Thoracic aorta (tissue), 2 donors: ENCODE measurements around the gene DLG5. TPM values are rescaled to one million over a fixed set of nuclear protein-coding genes. Genes with fewer than 3 reads are reported as not detected.

Source experiments
- ATAC-seq: fragments of 150-250 bp; one replicate; pipeline ENCODE4 v1.8.0; 2017; ENCODE audit warnings: low read depth; ENCODE audit not compliant: insufficient number of reproducible peaks, low FRiP score
- DNase-seq: peaks from one replicate; pipeline ENCODE4 v3.0.0-alpha.2; 2020; ENCODE audit warnings: low spot score
- H3K27ac ChIP-seq, 2 donors: fragments of 200-600 bp; sonication (generic); 1 replicate in 1 of 2; 2 replicates in 1 of 2; pipeline ENCODE4 v1.5.1; 2016; ENCODE audit warnings: mild to moderate bottlenecking in 2 of 2, moderate library complexity in 2 of 2
- H3K27me3 ChIP-seq: fragments of 200-600 bp; sonication (generic); replicated peaks from 2 replicates; pipeline ENCODE4 v1.6.0; 2016; ENCODE audit warnings: mild to moderate bottlenecking; ENCODE audit not compliant: insufficient read depth
- H3K36me3 ChIP-seq: fragments of 200-600 bp; sonication (generic); one replicate; pipeline ENCODE4 v1.5.1; 2016
- H3K4me1 ChIP-seq, 2 donors: fragments of 200-600 bp; sonication (generic); 1 replicate in 1 of 2; 2 replicates in 1 of 2; pipeline versions ENCODE4 v1.5.1 to v1.6.0; 2016; ENCODE audit warnings: low read depth in 2 of 2, mild to moderate bottlenecking in 1 of 2; ENCODE audit not compliant: control insufficient read depth in 1 of 2
- H3K4me3 ChIP-seq: fragments of 200-600 bp; sonication (generic); 2 replicates; pipeline ENCODE4 v1.5.1; 2016; ENCODE audit warnings: mild to moderate bottlenecking
- H3K9me3 ChIP-seq: fragments of 200-600 bp; sonication (generic); 2 replicates; pipeline ENCODE4 v1.5.1; 2016
- total RNA-seq, 2 donors: library from RNA; depleted of rRNA; stranded (reverse); fragments of >200 nt; gene quantifications; one replicate each; pipeline versions ENCODE4 v1.1.0 to v1.2.3, GENCODE V29; 2016
- TF ChIP-seq, protein P1 (sequence below): fragments of 200-600 bp; sonication (generic); IDR thresholded peaks from one replicate; pipeline ENCODE4 v1.5.1; 2019; ENCODE audit warnings: antibody characterized with exemption

Gene DLG5
- total RNA-seq, 2 donors from 2014 or later = 36.4 to 79.6 TPM

DNA sequence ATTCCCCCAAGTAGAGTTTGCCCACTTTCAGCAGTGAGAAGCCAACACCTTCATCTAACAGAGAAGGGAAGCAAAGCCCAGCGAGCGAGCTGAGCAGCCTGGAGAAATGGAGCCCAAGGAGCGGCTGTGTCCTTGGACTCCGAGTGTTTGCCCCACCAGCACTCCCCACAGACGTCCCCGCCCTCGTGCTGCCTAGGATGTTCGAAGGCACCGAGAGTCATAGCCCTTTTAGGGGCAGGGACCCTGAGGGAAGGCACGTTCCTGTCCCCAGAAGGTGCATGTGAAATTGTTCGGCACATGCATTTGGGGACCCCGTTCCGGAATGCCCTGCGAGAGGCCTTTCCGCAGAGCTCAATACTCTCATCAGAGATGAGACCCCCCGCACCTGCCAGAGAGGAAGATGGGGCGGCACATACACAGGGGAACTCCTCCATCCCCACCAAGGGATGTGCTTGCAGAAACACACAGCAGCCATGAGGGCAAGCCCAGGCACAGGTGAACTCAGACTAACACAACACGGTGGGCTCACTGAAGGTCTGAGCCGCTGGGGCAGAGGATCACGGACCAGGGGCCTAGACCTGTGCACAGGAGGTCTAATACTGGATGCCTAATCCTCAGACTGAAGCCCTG is 131.0 kb downstream of the DLG5 start:
- H3K9me3 ChIP-seq = no peaks in the 10 kb centered on the region
- H3K36me3 ChIP-seq = peaks cover 73% of the 10 kb centered on the region
- H3K4me3 ChIP-seq = no peak overlapping the region
- no peaks in the 10 kb centered on the region for H3K27me3 ChIP-seq
- no peak overlapping the region for H3K27ac ChIP-seq
- TF ChIP-seq, protein P1, sequence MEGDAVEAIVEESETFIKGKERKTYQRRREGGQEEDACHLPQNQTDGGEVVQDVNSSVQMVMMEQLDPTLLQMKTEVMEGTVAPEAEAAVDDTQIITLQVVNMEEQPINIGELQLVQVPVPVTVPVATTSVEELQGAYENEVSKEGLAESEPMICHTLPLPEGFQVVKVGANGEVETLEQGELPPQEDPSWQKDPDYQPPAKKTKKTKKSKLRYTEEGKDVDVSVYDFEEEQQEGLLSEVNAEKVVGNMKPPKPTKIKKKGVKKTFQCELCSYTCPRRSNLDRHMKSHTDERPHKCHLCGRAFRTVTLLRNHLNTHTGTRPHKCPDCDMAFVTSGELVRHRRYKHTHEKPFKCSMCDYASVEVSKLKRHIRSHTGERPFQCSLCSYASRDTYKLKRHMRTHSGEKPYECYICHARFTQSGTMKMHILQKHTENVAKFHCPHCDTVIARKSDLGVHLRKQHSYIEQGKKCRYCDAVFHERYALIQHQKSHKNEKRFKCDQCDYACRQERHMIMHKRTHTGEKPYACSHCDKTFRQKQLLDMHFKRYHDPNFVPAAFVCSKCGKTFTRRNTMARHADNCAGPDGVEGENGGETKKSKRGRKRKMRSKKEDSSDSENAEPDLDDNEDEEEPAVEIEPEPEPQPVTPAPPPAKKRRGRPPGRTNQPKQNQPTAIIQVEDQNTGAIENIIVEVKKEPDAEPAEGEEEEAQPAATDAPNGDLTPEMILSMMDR = no peak
- no peak for ATAC-seq
- no peak for DNase-seq
- no peaks in the 10 kb centered on the region for H3K4me1 ChIP-seq

- no peaks in the 10 kb centered on the region for H3K27me3 ChIP-seq
- H3K9me3 ChIP-seq = no peaks in the 10 kb centered on the region
- DNase-seq (no peak), ATAC-seq (no peak)
- peaks cover 73% of the 10 kb centered on the region for H3K36me3 ChIP-seq
- no peaks in the 10 kb centered on the region for H3K4me1 ChIP-seq
- no peak overlapping the region for H3K27ac ChIP-seq
- TF ChIP-seq, protein P1 = no peak
- no peak overlapping the region for H3K4me3 ChIP-seq
Observed at GRCh38 chr10:77794256-77795142, 132.1 kb downstream of the DLG5 start.

GRCh38 chr10:77793831-77794230 is 132.7 kb downstream of the DLG5 start:
- no peak for ATAC-seq
- Histone ChIP-seq H3K36me3 (peaks cover 66% of the 10 kb centered on the region), H3K9me3 (no peaks in the 10 kb centered on the region), H3K4me1 (no peaks in the 10 kb centered on the region), H3K4me3 (no peak overlapping the region), H3K27me3 (no peaks in the 10 kb centered on the region), H3K27ac (no peak overlapping the region)
- DNase-seq = no peak
- TF ChIP-seq, protein P1 = no peak

DNA sequence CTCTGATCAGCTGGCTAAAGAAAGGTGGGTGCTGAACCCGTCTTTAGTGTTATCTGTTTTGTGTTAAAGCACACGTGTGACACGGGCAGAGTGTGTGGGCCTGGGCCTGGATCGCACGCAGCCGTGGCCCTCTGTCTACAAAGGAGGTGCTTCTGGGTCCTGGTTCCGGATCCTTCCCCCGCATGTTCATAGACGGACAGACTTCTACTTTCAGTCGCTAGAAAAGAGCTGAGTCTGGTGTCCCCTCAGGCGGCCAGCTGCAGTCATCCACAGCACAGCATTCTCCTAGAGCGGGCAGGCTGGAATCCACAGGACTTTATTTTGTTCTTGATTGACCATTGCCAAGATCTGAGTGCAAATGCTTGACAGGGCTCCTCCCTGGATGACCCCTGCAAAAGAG is 134.4 kb downstream of the DLG5 start:
- H3K4me1 ChIP-seq = no peaks in the 10 kb centered on the region
- no peak for DNase-seq
- no peak overlapping the region for H3K27ac ChIP-seq
- H3K9me3 ChIP-seq = no peaks in the 10 kb centered on the region
- H3K4me3 ChIP-seq = no peak overlapping the region
- no peak for ATAC-seq
- H3K36me3 ChIP-seq = peaks cover 68% of the 10 kb centered on the region
- TF ChIP-seq, protein P1 = no peak
- H3K27me3 ChIP-seq = no peaks in the 10 kb centered on the region

- ATAC-seq (no peak), DNase-seq (no peak)
- Histone ChIP-seq H3K9me3 (no peaks in the 10 kb centered on the region), H3K27me3 (no peaks in the 10 kb centered on the region), H3K4me1 (no peaks in the 10 kb centered on the region), H3K4me3 (no peak overlapping the region), H3K27ac (no peak overlapping the region), H3K36me3 (peaks cover 62% of the 10 kb centered on the region)
- TF ChIP-seq, protein P1 = no peak
Observed at GRCh38 chr10:77791506-77791905, 135.0 kb downstream of the DLG5 start.
